ENCODE data around the gene PGP.

PGP gene

DNA sequence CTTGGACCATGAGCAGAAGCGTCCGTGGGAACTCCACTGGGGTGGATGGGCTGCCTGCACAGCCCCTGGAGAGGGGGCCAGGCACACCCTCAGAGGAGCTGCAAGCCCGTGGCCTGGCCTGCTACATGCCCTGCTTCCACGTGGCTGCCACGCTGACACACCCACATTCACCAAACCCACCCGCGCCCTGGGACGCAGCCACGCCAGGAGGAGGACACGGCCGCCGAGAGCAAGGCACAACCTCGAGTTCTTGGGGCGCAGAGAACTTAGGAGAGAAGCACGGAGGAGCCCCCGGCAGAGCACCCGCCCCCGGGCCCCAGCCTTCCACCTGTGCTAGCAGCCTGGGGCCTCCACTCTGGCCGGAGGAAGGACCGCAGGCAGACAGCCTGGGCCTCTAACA lies 37.1 kb downstream of the PGP start:
- H3K27me3 ChIP-seq: no peaks in the 10 kb centered on the region
- peaks cover 6 to 24% (median 14%) of the 10 kb centered on the region in 10 experiments; a peak in 17 of 20 replicates for H3K4me1 ChIP-seq
- no peak overlapping the region for H3K9ac ChIP-seq
- H4K20me1 ChIP-seq: peaks cover 0 to 88% (median 38%) of the 10 kb centered on the region in 11 experiments; a peak in 16 of 22 replicates
- H3K36me3 ChIP-seq: peaks cover 56 to 65% (median 58%) of the 10 kb centered on the region in 11 experiments
- H3K4me3 ChIP-seq: no peak overlapping the region
- peaks cover 0 to 14% (median 6%) of the 10 kb centered on the region in 11 experiments; a peak in 11 of 22 replicates for H3K9me3 ChIP-seq (replicated peaks in 1 of 11)
- H3K4me2 ChIP-seq: no peak overlapping the region
- no peak for TF ChIP-seq Cebpa-rat (IDR thresholded peaks at IDR 0.05)
- H3K27ac ChIP-seq: no peak overlapping the region

GRCh38 chr16:2177101-2177500 lies 37.5 kb downstream of the PGP start:
- Histone ChIP-seq H3K4me2 (no peak overlapping the region), H3K36me3 (peaks cover 58 to 67% (median 60%) of the 10 kb centered on the region in 11 experiments), H3K9ac (no peak overlapping the region), H3K4me1 (peaks cover 2 to 19% (median 9%) of the 10 kb centered on the region in 10 experiments; a peak in 16 of 20 replicates), H4K20me1 (peaks cover 0 to 85% (median 33%) of the 10 kb centered on the region in 11 experiments; a peak in 16 of 22 replicates), H3K9me3 (replicated peaks in 1 of 11) (peaks cover 0 to 14% (median 6%) of the 10 kb centered on the region in 11 experiments; a peak in 11 of 22 replicates), H3K4me3 (no peak overlapping the region), H3K27me3 (no peaks in the 10 kb centered on the region), H3K27ac (no peak overlapping the region)
- no peak for TF ChIP-seq Cebpa-rat (IDR thresholded peaks at IDR 0.05)

DNA sequence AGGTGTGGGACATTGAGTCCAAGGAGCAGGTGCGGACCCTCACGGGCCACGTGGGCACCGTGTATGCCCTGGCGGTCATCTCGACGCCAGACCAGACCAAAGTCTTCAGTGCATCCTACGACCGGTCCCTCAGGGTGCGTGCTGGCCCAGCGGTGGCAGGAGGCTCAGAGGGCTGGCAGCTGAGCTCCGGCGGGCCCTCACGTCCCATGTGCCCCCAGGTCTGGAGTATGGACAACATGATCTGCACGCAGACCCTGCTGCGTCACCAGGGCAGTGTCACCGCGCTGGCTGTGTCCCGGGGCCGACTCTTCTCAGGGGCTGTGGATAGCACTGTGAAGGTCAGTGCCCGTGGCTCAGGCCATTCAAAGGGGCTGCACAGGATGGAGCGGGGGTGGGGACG lies 38.6 kb downstream of the PGP start:
- no peaks in the 10 kb centered on the region for H3K27me3 ChIP-seq
- TF ChIP-seq Cebpa-rat (IDR thresholded peaks at IDR 0.05): no peak
- no peak overlapping the region for H3K9ac ChIP-seq
- H3K4me3 ChIP-seq: no peak overlapping the region
- H3K4me2 ChIP-seq: no peak overlapping the region
- peaks cover 4 to 18% (median 10%) of the 10 kb centered on the region in 10 experiments for H3K4me1 ChIP-seq
- no peak overlapping the region for H3K27ac ChIP-seq
- H3K9me3 ChIP-seq (replicated peaks in 1 of 11): peaks cover 0 to 14% (median 6%) of the 10 kb centered on the region in 11 experiments; a peak in 11 of 22 replicates
- peaks cover 0 to 86% (median 32%) of the 10 kb centered on the region in 11 experiments; a peak in 15 of 22 replicates for H4K20me1 ChIP-seq
- peaks cover 68 to 78% (median 70%) of the 10 kb centered on the region in 11 experiments for H3K36me3 ChIP-seq

- no peak overlapping the region for H3K9ac ChIP-seq
- H3K27me3 ChIP-seq: no peaks in the 10 kb centered on the region
- H4K20me1 ChIP-seq: peaks cover 0 to 86% (median 30%) of the 10 kb centered on the region in 11 experiments; a peak in 15 of 22 replicates
- H3K36me3 ChIP-seq: peaks cover 68 to 80% (median 71%) of the 10 kb centered on the region in 11 experiments
- H3K4me3 ChIP-seq: no peak overlapping the region
- H3K27ac ChIP-seq: no peak overlapping the region
- no peak for TF ChIP-seq Cebpa-rat (IDR thresholded peaks at IDR 0.05)
- peaks cover 0 to 14% (median 6%) of the 10 kb centered on the region in 11 experiments; a peak in 11 of 22 replicates for H3K9me3 ChIP-seq (replicated peaks in 1 of 11)
- H3K4me2 ChIP-seq: no peak overlapping the region
- peaks cover 10 to 18% (median 14%) of the 10 kb centered on the region in 10 experiments for H3K4me1 ChIP-seq
Observed at GRCh38 chr16:2175454-2175853, 39.2 kb downstream of the PGP start.

DNA sequence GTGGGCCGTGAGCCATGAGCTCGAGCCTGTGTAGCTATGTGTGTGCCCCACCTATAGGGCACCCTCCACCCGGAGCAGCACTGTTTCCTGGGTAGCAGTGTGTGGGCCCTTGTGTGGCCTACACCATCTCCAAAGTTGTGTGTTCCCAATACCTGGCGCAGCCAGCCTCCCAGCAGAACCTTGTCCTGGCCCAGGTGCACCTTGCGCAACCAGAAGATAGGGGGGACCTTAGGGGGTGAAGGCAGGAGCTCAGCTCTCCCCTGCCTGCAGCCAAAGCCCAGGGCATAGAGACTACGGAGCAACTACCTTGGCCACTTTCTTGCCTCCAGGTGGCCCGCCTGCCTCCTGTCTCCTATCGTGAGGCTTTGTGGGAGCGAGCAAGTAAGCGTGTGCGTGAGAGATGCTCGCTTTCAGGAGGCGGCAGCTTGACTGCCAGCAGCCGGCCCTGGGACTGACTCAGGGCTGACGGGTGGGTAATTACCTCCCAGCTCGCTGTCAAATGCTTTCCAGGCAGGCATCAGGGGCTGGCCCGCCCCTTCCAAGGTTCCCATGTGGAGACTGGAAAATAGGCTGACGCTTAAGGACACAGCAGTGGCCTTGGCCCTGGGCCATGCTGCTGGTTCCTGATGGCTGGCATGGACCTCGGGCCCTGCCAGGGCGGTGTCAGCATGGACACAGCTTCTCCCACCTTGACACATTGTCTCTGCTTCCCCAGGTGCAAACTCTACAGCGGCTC lies 40.1 kb downstream of the PGP start:
- H3K36me3 ChIP-seq: peaks cover 68 to 78% (median 71%) of the 10 kb centered on the region in 11 experiments
- no peak overlapping the region for H3K27ac ChIP-seq
- TF ChIP-seq Cebpa-rat (IDR thresholded peaks at IDR 0.05): no peak

GRCh38 chr16:2173916-2174315 lies 40.7 kb downstream of the PGP start:
- Histone ChIP-seq H3K27ac (no peak overlapping the region), H3K4me3 (no peak overlapping the region), H3K4me1 (peaks cover 25 to 32% (median 29%) of the 10 kb centered on the region in 10 experiments), H3K9ac (no peak overlapping the region), H4K20me1 (peaks cover 0 to 86% (median 29%) of the 10 kb centered on the region in 11 experiments; a peak in 18 of 22 replicates), H3K27me3 (no peaks in the 10 kb centered on the region), H3K4me2 (no peak overlapping the region), H3K9me3 (replicated peaks in 1 of 11) (peaks cover 0 to 14% (median 6%) of the 10 kb centered on the region in 11 experiments; a peak in 11 of 22 replicates), H3K36me3 (peaks cover 68 to 83% (median 74%) of the 10 kb centered on the region in 11 experiments)
- TF ChIP-seq Cebpa-rat (IDR thresholded peaks at IDR 0.05): no peak

More for the DNA sequence above, 40.1 kb downstream of the PGP start:
- Histone ChIP-seq H3K4me1 (peaks cover 19 to 25% (median 23%) of the 10 kb centered on the region in 10 experiments), H3K27me3 (no peaks in the 10 kb centered on the region), H4K20me1 (peaks cover 0 to 86% (median 29%) of the 10 kb centered on the region in 11 experiments; a peak in 16 of 22 replicates), H3K9me3 (replicated peaks in 1 of 11) (peaks cover 0 to 14% (median 6%) of the 10 kb centered on the region in 11 experiments; a peak in 11 of 22 replicates), H3K4me3 (no peak overlapping the region), H3K9ac (no peak overlapping the region), H3K4me2 (no peak overlapping the region)

- Histone ChIP-seq H3K4me3 (no peak overlapping the region), H3K4me1 (peaks cover 31 to 37% (median 35%) of the 10 kb centered on the region in 10 experiments), H3K9me3 (replicated peaks in 1 of 11) (peaks cover 0 to 12% (median 5%) of the 10 kb centered on the region in 11 experiments; a peak in 11 of 22 replicates), H3K4me2 (no peak overlapping the region), H3K27me3 (no peaks in the 10 kb centered on the region), H3K27ac (no peak overlapping the region), H4K20me1 (peaks cover 0 to 89% (median 35%) of the 10 kb centered on the region in 11 experiments; a peak in 19 of 22 replicates), H3K36me3 (peaks cover 70 to 85% (median 77%) of the 10 kb centered on the region in 11 experiments), H3K9ac (no peak overlapping the region)
- no peak for TF ChIP-seq Cebpa-rat (IDR thresholded peaks at IDR 0.05)
Observed at GRCh38 chr16:2173366-2173765, 41.3 kb downstream of the PGP start.

- H3K4me3 ChIP-seq: no peak overlapping the region
- peaks cover 36 to 43% (median 40%) of the 10 kb centered on the region in 10 experiments for H3K4me1 ChIP-seq
- no peaks in the 10 kb centered on the region for H3K27me3 ChIP-seq
- peaks cover 0 to 7% (median 0%) of the 10 kb centered on the region in 11 experiments; a peak in 4 of 22 replicates for H3K9me3 ChIP-seq (replicated peaks in 1 of 11)
- H3K9ac ChIP-seq: no peak overlapping the region
- peaks cover 70 to 85% (median 77%) of the 10 kb centered on the region in 11 experiments for H3K36me3 ChIP-seq
- peaks cover 4 to 89% (median 40%) of the 10 kb centered on the region in 11 experiments; a peak in 19 of 22 replicates for H4K20me1 ChIP-seq
- TF ChIP-seq Cebpa-rat (IDR thresholded peaks at IDR 0.05): no peak
- no peak overlapping the region for H3K4me2 ChIP-seq
- H3K27ac ChIP-seq: no peak overlapping the region
Observed at GRCh38 chr16:2172688-2173335, 41.8 kb downstream of the PGP start.

Data from BLaER1 treated with 17β-estradiol and CSF1 and Interleukin-3, amounts not matched to agents 10 nM and 100 nM (cell line).